Endodermal cell (in vitro differentiated cells): ENCODE results near the gene ADAMTS7. TPM values are rescaled to one million over a fixed set of nuclear protein-coding genes. Genes with fewer than 3 reads are reported as not detected.
"Not testable (repeated sequence)": the region's sequence is repeated elsewhere in the genome, so short reads cannot be mapped to it uniquely, and the experiment has no call there.

Experiments
- DNase-seq: peaks from one replicate; pipeline ENCODE4 v3.0.0-alpha.2; 2017
- H3K27ac ChIP-seq: 2 replicates; pipeline ENCODE4 v1.5.1; 2013; ENCODE audit warnings: mild to moderate bottlenecking, low read depth, low read length, moderate library complexity
- H3K27me3 ChIP-seq: 2 replicates; pipeline ENCODE4 v1.6.1; 2013; ENCODE audit warnings: mild to moderate bottlenecking, low read length, moderate library complexity; ENCODE audit not compliant: insufficient read depth, control insufficient read depth, poor library complexity, severe bottlenecking
- H3K36me3 ChIP-seq: 2 replicates; pipeline ENCODE4 v1.7.0; 2013; ENCODE audit warnings: mild to moderate bottlenecking, low read length, moderate library complexity; ENCODE audit not compliant: control insufficient read depth, insufficient read depth
- H3K4me1 ChIP-seq: one replicate; pipeline ENCODE4 v1.7.0; 2013; ENCODE audit warnings: low read length; ENCODE audit not compliant: control insufficient read depth, insufficient read depth
- H3K4me3 ChIP-seq: 2 replicates; pipeline ENCODE4 v1.5.1; 2013; ENCODE audit warnings: mild to moderate bottlenecking, low read length, moderate library complexity
- H3K9ac ChIP-seq: 2 replicates; pipeline ENCODE4 v1.6.1; 2013; ENCODE audit warnings: mild to moderate bottlenecking, low read length, moderate library complexity; ENCODE audit not compliant: poor library complexity, severe bottlenecking; ENCODE audit errors: extremely low read depth
- H3K9me3 ChIP-seq: 2 replicates; pipeline ENCODE4 v1.6.1; 2013; ENCODE audit warnings: mild to moderate bottlenecking, low read length, moderate library complexity; ENCODE audit not compliant: control insufficient read depth
- H3K27ac Mint-ChIP-seq: 2 replicates; pipeline ENCODE4 v1.8.0; 2020; ENCODE audit warnings: mixed read lengths
- H3K27me3 Mint-ChIP-seq: 2 replicates; pipeline ENCODE4 v1.8.0; 2021; ENCODE audit warnings: mild to moderate bottlenecking, mixed read lengths; ENCODE audit not compliant: insufficient read depth
- H3K36me3 Mint-ChIP-seq: 2 replicates; pipeline ENCODE4 v1.8.0; 2020; ENCODE audit warnings: low read depth, mixed read lengths
- H3K4me1 Mint-ChIP-seq: 2 replicates; pipeline ENCODE4 v1.8.0; 2020; ENCODE audit warnings: mixed read lengths
- H3K4me3 Mint-ChIP-seq: 2 replicates; pipeline ENCODE4 v1.8.0; 2020; ENCODE audit warnings: mild to moderate bottlenecking, moderate library complexity, mixed read lengths
- H3K9me3 Mint-ChIP-seq: 2 replicates; pipeline ENCODE4 v1.8.0; 2020; ENCODE audit warnings: mild to moderate bottlenecking, mixed read lengths
- CTCF ChIP-seq: fragments of 200-600 bp; sonication (generic); conservative IDR thresholded peaks from 2 replicates; pipeline ENCODE4 v1.5.0; 2021; ENCODE audit warnings: antibody characterized with exemption, mild to moderate bottlenecking
- WGBS, 2 experiments: methylation state at CpG; one replicate each; pipeline versions ENCODE4 v1.1.5 to v1.1.7; 2013; ENCODE audit warnings: missing lambda C conversion rate in 2 of 2, mixed read lengths in 1 of 2; ENCODE audit not compliant: insufficient coverage in 1 of 2, insufficient read length in 1 of 2; 5-methylcytosine and 5-hydroxymethylcytosine counted together
- total RNA-seq, 2 donors: library from RNA; stranded (reverse); fragmentation: NEBNext Ultra II Directional in 1 of 2; extraction: Animal tissue kit (Norgen Biotek cat#: 25700) in 1 of 2; gene quantifications; 2 replicates in 1 of 2; 3 replicates in 1 of 2; pipeline ENCODE4 v1.2.1, GENCODE V29; 2021

ADAMTS7 gene
- total RNA-seq, 2 donors from 2014 or later = 55.8 to 67.1 TPM

GRCh38 chr15:78734451-78735064, 76.7 kb downstream of the ADAMTS7 start:
- Histone ChIP-seq H3K27me3 (no peaks in the 10 kb centered on the region), H3K9me3 (no peaks in the 10 kb centered on the region), H3K27ac (no peak overlapping the region), H3K4me3 (no peak overlapping the region), H3K4me1 (no peaks in the 10 kb centered on the region), H3K9ac (no peak overlapping the region), H3K36me3 (no peaks in the 10 kb centered on the region)
- no peaks in the 10 kb centered on the region for H3K4me1 Mint-ChIP-seq
- WGBS, 2 experiments = 84 to 94% methylated on average over 7 to 8 of the region's 8 CpGs
- no peaks in the 10 kb centered on the region for H3K9me3 Mint-ChIP-seq
- H3K27ac Mint-ChIP-seq = no peak overlapping the region
- TF ChIP-seq CTCF = no peak
- H3K36me3 Mint-ChIP-seq = no peaks in the 10 kb centered on the region
- H3K4me3 Mint-ChIP-seq = no peak overlapping the region
- peak; percentile 43 for DNase-seq
- peaks cover 18% of the 10 kb centered on the region for H3K27me3 Mint-ChIP-seq

- no peak overlapping the region for H3K9ac ChIP-seq
- no peak overlapping the region for H3K4me3 ChIP-seq
- H3K27ac ChIP-seq = no peak overlapping the region
- no peaks in the 10 kb centered on the region for H3K9me3 ChIP-seq
- peak; percentile 8 for DNase-seq
- WGBS, 2 experiments = 87 to 100% methylated on average over 1 to 2 of the region's 2 CpGs
- H3K27me3 ChIP-seq = no peaks in the 10 kb centered on the region
- H3K27me3 Mint-ChIP-seq = peaks cover 18% of the 10 kb centered on the region
- peaks cover 1% of the 10 kb centered on the region for H3K4me1 Mint-ChIP-seq
- TF ChIP-seq CTCF = no peak
- H3K4me3 Mint-ChIP-seq = no peak overlapping the region
- H3K9me3 Mint-ChIP-seq = no peaks in the 10 kb centered on the region
- no peaks in the 10 kb centered on the region for H3K36me3 ChIP-seq
- H3K36me3 Mint-ChIP-seq = no peaks in the 10 kb centered on the region
- no peaks in the 10 kb centered on the region for H3K4me1 ChIP-seq
- no peak overlapping the region for H3K27ac Mint-ChIP-seq
Observed at GRCh38 chr15:78732634-78733033, 78.6 kb downstream of the ADAMTS7 start.

- no peak for DNase-seq
- H3K9me3 Mint-ChIP-seq = peaks cover 2% of the 10 kb centered on the region
- no peak overlapping the region for H3K27ac Mint-ChIP-seq
- Histone ChIP-seq H3K4me3 (no peak overlapping the region), H3K36me3 (no peaks in the 10 kb centered on the region), H3K9ac (no peak overlapping the region), H3K27me3 (no peaks in the 10 kb centered on the region), H3K9me3 (no peaks in the 10 kb centered on the region), H3K27ac (no peak overlapping the region), H3K4me1 (no peaks in the 10 kb centered on the region)
- H3K27me3 Mint-ChIP-seq = peaks cover 17% of the 10 kb centered on the region
- TF ChIP-seq CTCF = no peak
- peaks cover 3% of the 10 kb centered on the region for H3K4me1 Mint-ChIP-seq
- 97% methylated on average over 3 to 6 of the region's 6 CpGs for WGBS, 2 experiments
- no peaks in the 10 kb centered on the region for H3K36me3 Mint-ChIP-seq
- H3K4me3 Mint-ChIP-seq = no peak overlapping the region
Observed at GRCh38 chr15:78730955-78731354, 80.3 kb downstream of the ADAMTS7 start.

GRCh38 chr15:78728427-78728826, 82.8 kb downstream of the ADAMTS7 start:
- not testable (repeated sequence) for H3K4me3 Mint-ChIP-seq, H3K9ac ChIP-seq, H3K27me3 Mint-ChIP-seq, H3K4me3 ChIP-seq, H3K27me3 ChIP-seq, H3K4me1 Mint-ChIP-seq, H3K36me3 ChIP-seq, H3K27ac ChIP-seq, H3K4me1 ChIP-seq, H3K9me3 Mint-ChIP-seq, H3K9me3 ChIP-seq, DNase-seq, H3K27ac Mint-ChIP-seq, H3K36me3 Mint-ChIP-seq
- 83% methylated on average over 1 of the region's 1 CpG; no CpG with 5 or more reads in 1 of the 2 experiments for WGBS, 2 experiments
